Activated gamma-delta T cell treated with Interleukin-2 at 50 U/mL for 16 hours (primary cell): ENCODE data around the gene FTH1.
"Not testable (repeated sequence)": the region's sequence is repeated elsewhere in the genome, so short reads cannot be mapped to it uniquely, and the experiment has no call there.

Experiments used
- DNase-seq: peaks from one replicate; pipeline ENCODE4 v3.0.0-alpha.2; 2020

FTH1 gene

GRCh38 chr11:61963282-61964057 lies 4.0 kb downstream of the FTH1 start:
- DNase-seq = no peak

GRCh38 chr11:61963016-61963281 lies 4.5 kb downstream of the FTH1 start:
- DNase-seq = no peak

- DNase-seq = no peak
Measured at GRCh38 chr11:61962213-61963015, 5.0 kb downstream of the FTH1 start.

GRCh38 chr11:61961570-61962212 lies 5.7 kb downstream of the FTH1 start:
- no peak for DNase-seq

- DNase-seq = no peak
Measured at GRCh38 chr11:61960532-61960931, 6.9 kb downstream of the FTH1 start.

GRCh38 chr11:61959678-61960077 lies 7.8 kb downstream of the FTH1 start:
- no peak for DNase-seq

- DNase-seq = no peak
Measured at GRCh38 chr11:61959114-61959513, 8.3 kb downstream of the FTH1 start.

GRCh38 chr11:61958590-61958989 lies 8.8 kb downstream of the FTH1 start:
- DNase-seq = no peak

GRCh38 chr11:61957021-61957770 lies 10.2 kb downstream of the FTH1 start:
- DNase-seq = no peak

- no peak for DNase-seq
Measured at GRCh38 chr11:61956191-61957020, 11.0 kb downstream of the FTH1 start.

- no peak for DNase-seq
Measured at GRCh38 chr11:61955422-61956135, 11.9 kb downstream of the FTH1 start.

GRCh38 chr11:61954851-61955421 lies 12.5 kb downstream of the FTH1 start:
- DNase-seq = no peak

GRCh38 chr11:61954106-61954850 lies 13.2 kb downstream of the FTH1 start:
- no peak for DNase-seq

GRCh38 chr11:61953632-61954031 lies 13.8 kb downstream of the FTH1 start:
- not testable (repeated sequence) for DNase-seq

GRCh38 chr11:61952882-61953281 lies 14.6 kb downstream of the FTH1 start:
- DNase-seq = no peak

GRCh38 chr11:61951484-61952135 lies 15.8 kb downstream of the FTH1 start:
- DNase-seq = no peak

GRCh38 chr11:61950035-61950547 lies 17.3 kb downstream of the FTH1 start, which contains the start of gene BEST1:
Gene BEST1 (plus strand): TSS chr11:61950351. CDS start chr11:61951807, 1,456 bp downstream.
- no peak for DNase-seq

- DNase-seq = no peak
Measured at GRCh38 chr11:61949169-61950034, 18.0 kb downstream of the FTH1 start.

GRCh38 chr11:61948505-61948904 lies 18.9 kb downstream of the FTH1 start:
- DNase-seq = no peak
